Heart left ventricle (tissue), 16 donors: ENCODE data around the gene IGDCC3. TPM values are rescaled to one million over a fixed set of nuclear protein-coding genes. Genes with fewer than 3 reads are reported as not detected.
A peak's percentile ranks its signal among the peaks of the same experiment; 100 is the strongest.

Source experiments
- ATAC-seq, 4 donors: fragments of 200-7000 bp; cut with Tn5 transposase; one replicate each; pipeline ENCODE4 v1.9.1; 2020 to 2022; ENCODE audit warnings: moderate library complexity in 4 of 4, mild to moderate bottlenecking in 3 of 4, moderate number of reproducible peaks in 1 of 4
- DNase-seq, 5 donors: peaks; one replicate each; pipeline ENCODE4 v3.0.0-alpha.2; 2020
- H3K27ac ChIP-seq, 12 donors: fragments of 200-600 bp; sonication (generic) in 4 of 12; one replicate each; pipeline versions ENCODE4 v1.5.0 to v1.8.0; 2016 to 2022; ENCODE audit warnings: mild to moderate bottlenecking in 2 of 12
- H3K27me3 ChIP-seq, 9 donors: fragments of 200-600 bp; sonication (generic) in 2 of 9; one replicate each; pipeline versions ENCODE4 v1.5.1 to v1.8.0; 2016 to 2022; ENCODE audit warnings: mild to moderate bottlenecking in 3 of 9
- H3K36me3 ChIP-seq, 9 donors: fragments of 200-600 bp; sonication (generic) in 2 of 9; one replicate each; pipeline versions ENCODE4 v1.5.0 to v1.8.0; 2018 to 2022; ENCODE audit warnings: mild to moderate bottlenecking in 2 of 9
- H3K4me1 ChIP-seq, 12 donors: fragments of 200-600 bp; sonication (generic) in 4 of 12; one replicate each; pipeline versions ENCODE4 v1.5.0 to v1.8.0; 2016 to 2022; ENCODE audit warnings: mild to moderate bottlenecking in 3 of 12
- H3K4me3 ChIP-seq, 12 donors: fragments of 200-600 bp; sonication (generic) in 4 of 12; one replicate each; pipeline versions ENCODE4 v1.5.0 to v1.8.0; 2017 to 2022; ENCODE audit warnings: mild to moderate bottlenecking in 9 of 12, moderate library complexity in 4 of 12
- H3K9me3 ChIP-seq, 12 donors: fragments of 200-600 bp; sonication (generic) in 4 of 12; one replicate each; pipeline versions ENCODE4 v1.5.0 to v1.8.0; 2016 to 2022; ENCODE audit warnings: mild to moderate bottlenecking in 1 of 12
- CTCF ChIP-seq, 12 donors: fragments of 200-600 bp; sonication (generic) in 4 of 12; IDR thresholded peaks; one replicate each; pipeline versions ENCODE4 v1.5.0 to v1.8.0; 2018 to 2022; ENCODE audit warnings: antibody characterized with exemption in 12 of 12, mild to moderate bottlenecking in 5 of 12
- POLR2A ChIP-seq, 2 donors: fragments of 450-650 bp; IDR thresholded peaks; one replicate each; pipeline ENCODE4 v1.6.1; 2017; ENCODE audit warnings: antibody characterized with exemption in 2 of 2, mild to moderate bottlenecking in 2 of 2, moderate library complexity in 2 of 2
- WGBS, 4 donors: extraction: QIAGEN DNeasy Blood & Tissue Kit in 2 of 4; methylation state at CpG; one replicate each; pipeline versions ENCODE4 v1.1.5 to v1.1.7; 2013 to 2018; 5-methylcytosine and 5-hydroxymethylcytosine counted together
- intact Hi-C, 10 donors: fragments of 100-400 bp; cut with DNase I; formaldehyde crosslinking; loops; one replicate each; pipeline versions ENCODE4 v1.11.1 to v1.14.2; 2022
- polyA plus RNA-seq, 2 donors: library from polyadenylated mRNA; stranded (reverse); fragments of 200-250 nt; gene quantifications; one replicate each; pipeline ENCODE4 v1.2.3, GENCODE V29; 2013
- total RNA-seq, 9 donors: library from RNA; depleted of rRNA in 2 of 9; stranded (reverse); fragments of >200 nt in 2 of 9; fragmentation: NEBNext Ultra II Directional in 3 of 9; extraction: Animal tissue kit (Norgen Biotek cat#: 25700) in 3 of 9; gene quantifications; one replicate each; pipeline versions ENCODE4 v1.1.0 to v1.2.4, GENCODE V29; 2016 to 2023
- donor health status: ischemic (EF 13 %, LVEDD 7.1; RV severe dilation, severe dysfunction).
- donor health status: healthy with polysubstance abuse.
- donor health status: DM: no; HTN: yes; CAD: no.
- donor health status: DM: no; HTN: no; CAD: no.
- donor health status: ischemic (EF 25% LVEDD 6.9; RV normal size, moderate dysfunction).
- donor health status: ischemic (EF 25% LVEDD 5.7; RV mildly dilated, moderate dysfunction).
- donor health status: healthy.
- donor health status: DM: yes; HTN: yes; CAD: no.
- donor health status: ischemic (EF 35%, LVEDD 5.7; RV mildly dilated, moderate dysfunction).
- donor health status: nonischemic (EF 11% LVEDD 7.7; RV severe dilation, severe dysfunction).
- donor health status: DM: yes; HTN: yes; CAD: no.
- donor health status: PGD.
- donor health status: ischemic (EF 29% LVEDD 5.4; RV normal size, mild dysfunction).
- donor health status: nonischemic (EF 23%, LVEDD 6.1; RV moderate dilation, normal function).

IGDCC3 gene
- total and polyA plus RNA-seq, 11 donors, result 0.07 to 0.33 (median 0.16) TPM; not detected in 7

- no peaks in the 10 kb centered on the region for H3K36me3 ChIP-seq
- ATAC-seq, result peak; percentile 25 to 64 (median 39)
- peaks cover 0 to 31% (median 13%) of the 10 kb centered on the region in 12 donors for H3K4me1 ChIP-seq
- H3K27ac ChIP-seq, result peak overlapping the region in 1 of 12 donors; percentile 14
- 57 to 69% (median 65%) methylated on average over 8 of the region's 8 CpGs for WGBS, 4 donors
- intact Hi-C loops, result no loop called here
- TF ChIP-seq POLR2A (IDR thresholded peaks at IDR 0.05) (no peak), CTCF (IDR thresholded peaks at IDR 0.05) (no peak)
- peak in 4 of 5 donors; percentile 44 to 72 (median 52) for DNase-seq
- peaks cover 0 to 53% (median 8%) of the 10 kb centered on the region in 9 donors for H3K27me3 ChIP-seq
- H3K9me3 ChIP-seq, result no peaks in the 10 kb centered on the region
- H3K4me3 ChIP-seq, result no peak overlapping the region
These were observed 39.1 kb upstream of the IGDCC3 start for GRCh38 chr15:65416845-65417416.

GRCh38 chr15:65414841-65415621 lies 37.2 kb upstream of the IGDCC3 start:
- Histone ChIP-seq H3K36me3 (no peaks in the 10 kb centered on the region), H3K4me3 (no peak overlapping the region), H3K27me3 (peaks cover 0 to 56% (median under 1%) of the 10 kb centered on the region in 9 donors), H3K27ac (peak overlapping the region in 6 of 12 donors; percentile 7 to 30 (median 18)), H3K4me1 (peaks cover 0 to 22% (median 5%) of the 10 kb centered on the region in 12 donors), H3K9me3 (no peaks in the 10 kb centered on the region)
- ATAC-seq (peak; percentile 50 to 68 (median 61)), DNase-seq (peak in 1 of 5 donors; percentile 64)
- no peak for TF ChIP-seq POLR2A (IDR thresholded peaks at IDR 0.05)
- TF ChIP-seq CTCF (IDR thresholded peaks at IDR 0.05), result no peak
- WGBS, 4 donors, result 19 to 34% (median 32%) methylated on average over 13 to 14 of the region's 14 CpGs
- intact Hi-C loops, result no loop called here

- 89 to 91% (median 89%) methylated on average over 6 of the region's 6 CpGs for WGBS, 4 donors
- peaks cover 0 to 22% (median 5%) of the 10 kb centered on the region in 12 donors for H3K4me1 ChIP-seq
- ATAC-seq, result no peak
These were observed 36.0 kb upstream of the IGDCC3 start for GRCh38 chr15:65413760-65414144.

More at GRCh38 chr15:65413760-65414144, 36.0 kb upstream of the IGDCC3 start:
- DNase-seq, result no peak
- no peaks in the 10 kb centered on the region for H3K36me3 ChIP-seq
- H3K4me3 ChIP-seq, result no peak overlapping the region
- intact Hi-C loops, result no loop called here
- no peaks in the 10 kb centered on the region for H3K9me3 ChIP-seq
- H3K27ac ChIP-seq, result no peak overlapping the region
- TF ChIP-seq CTCF (IDR thresholded peaks at IDR 0.05) (no peak), POLR2A (IDR thresholded peaks at IDR 0.05) (no peak)
- peaks cover 0 to 52% (median 2%) of the 10 kb centered on the region in 9 donors for H3K27me3 ChIP-seq
